HepG2 (cell line): ENCODE results near the gene CSH1.

ENCODE experiments used
- IRF2 ChIP-seq: IDR thresholded peaks from 2 replicates; pipeline ENCODE4 v1.6.1; 2018; ENCODE audit warnings: missing genetic modification reagents, missing compliant biosample characterization
- TF ChIP-seq, protein P1 (sequence below): sonication (generic); formaldehyde crosslinking; IDR thresholded peaks from 2 replicates; pipeline ENCODE4 v1.4.0; 2020; ENCODE audit warnings: missing genetic modification reagents, borderline replicate concordance

GRCh38 chr17:63937920-63938319 is 41.5 kb upstream of the CSH1 start:
- TF ChIP-seq, protein P1, sequence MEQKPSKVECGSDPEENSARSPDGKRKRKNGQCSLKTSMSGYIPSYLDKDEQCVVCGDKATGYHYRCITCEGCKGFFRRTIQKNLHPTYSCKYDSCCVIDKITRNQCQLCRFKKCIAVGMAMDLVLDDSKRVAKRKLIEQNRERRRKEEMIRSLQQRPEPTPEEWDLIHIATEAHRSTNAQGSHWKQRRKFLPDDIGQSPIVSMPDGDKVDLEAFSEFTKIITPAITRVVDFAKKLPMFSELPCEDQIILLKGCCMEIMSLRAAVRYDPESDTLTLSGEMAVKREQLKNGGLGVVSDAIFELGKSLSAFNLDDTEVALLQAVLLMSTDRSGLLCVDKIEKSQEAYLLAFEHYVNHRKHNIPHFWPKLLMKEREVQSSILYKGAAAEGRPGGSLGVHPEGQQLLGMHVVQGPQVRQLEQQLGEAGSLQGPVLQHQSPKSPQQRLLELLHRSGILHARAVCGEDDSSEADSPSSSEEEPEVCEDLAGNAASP (CRISPR knock-in tag): no peak
- no peak for TF ChIP-seq IRF2 (CRISPR knock-in tag)
